Omental fat pad (tissue), 4 donors: Measurements from ENCODE around the gene METTL13. TPM values are rescaled to one million over a fixed set of nuclear protein-coding genes. Genes with fewer than 3 reads are reported as not detected.

Experiments used
- ATAC-seq: fragments of 150-250 bp; one replicate; pipeline ENCODE4 v1.9.1; 2016; ENCODE audit warnings: mild to moderate bottlenecking, moderate library complexity; ENCODE audit not compliant: low FRiP score
- DNase-seq: peaks from one replicate; pipeline ENCODE4 v3.0.0-alpha.2; 2019; ENCODE audit warnings: low spot score
- total RNA-seq, 4 donors: library from RNA; depleted of rRNA; stranded (reverse); fragments of >200 nt; gene quantifications; one replicate each; pipeline ENCODE4 v1.1.0, GENCODE V29; 2016
- TF ChIP-seq, protein P1 (sequence below), 3 donors: fragments of 450-650 bp; IDR thresholded peaks; one replicate each; pipeline ENCODE4 v1.5.1; 2016 to 2017; ENCODE audit warnings: antibody characterized with exemption in 3 of 3, mild to moderate bottlenecking in 3 of 3, moderate library complexity in 2 of 3

Gene METTL13
- total RNA-seq, 4 donors from 2014 or later: 21.3 to 29.2 (median 23.5) TPM

- no peak for DNase-seq
Measured at GRCh38 chr1:171809834-171810233, 28.4 kb downstream of the METTL13 start.

GRCh38 chr1:171811672-171812071, 30.2 kb downstream of the METTL13 start:
- no peak for DNase-seq
- TF ChIP-seq, protein P1, sequence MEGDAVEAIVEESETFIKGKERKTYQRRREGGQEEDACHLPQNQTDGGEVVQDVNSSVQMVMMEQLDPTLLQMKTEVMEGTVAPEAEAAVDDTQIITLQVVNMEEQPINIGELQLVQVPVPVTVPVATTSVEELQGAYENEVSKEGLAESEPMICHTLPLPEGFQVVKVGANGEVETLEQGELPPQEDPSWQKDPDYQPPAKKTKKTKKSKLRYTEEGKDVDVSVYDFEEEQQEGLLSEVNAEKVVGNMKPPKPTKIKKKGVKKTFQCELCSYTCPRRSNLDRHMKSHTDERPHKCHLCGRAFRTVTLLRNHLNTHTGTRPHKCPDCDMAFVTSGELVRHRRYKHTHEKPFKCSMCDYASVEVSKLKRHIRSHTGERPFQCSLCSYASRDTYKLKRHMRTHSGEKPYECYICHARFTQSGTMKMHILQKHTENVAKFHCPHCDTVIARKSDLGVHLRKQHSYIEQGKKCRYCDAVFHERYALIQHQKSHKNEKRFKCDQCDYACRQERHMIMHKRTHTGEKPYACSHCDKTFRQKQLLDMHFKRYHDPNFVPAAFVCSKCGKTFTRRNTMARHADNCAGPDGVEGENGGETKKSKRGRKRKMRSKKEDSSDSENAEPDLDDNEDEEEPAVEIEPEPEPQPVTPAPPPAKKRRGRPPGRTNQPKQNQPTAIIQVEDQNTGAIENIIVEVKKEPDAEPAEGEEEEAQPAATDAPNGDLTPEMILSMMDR (IDR thresholded peaks at IDR 0.05): no peak
- ATAC-seq: no peak

More at GRCh38 chr1:171809834-171810233, 28.4 kb downstream of the METTL13 start:
- TF ChIP-seq, protein P1 (IDR thresholded peaks at IDR 0.05): no peak
- no peak for ATAC-seq

- ATAC-seq (no peak), DNase-seq (no peak)
- TF ChIP-seq, protein P1 (IDR thresholded peaks at IDR 0.05): no peak
Measured at GRCh38 chr1:171814692-171815091, 33.2 kb downstream of the METTL13 start.

GRCh38 chr1:171816300-171816901, 34.9 kb downstream of the METTL13 start:
- ATAC-seq (no peak), DNase-seq (no peak)
- TF ChIP-seq, protein P1 (IDR thresholded peaks at IDR 0.05): no peak

DNA sequence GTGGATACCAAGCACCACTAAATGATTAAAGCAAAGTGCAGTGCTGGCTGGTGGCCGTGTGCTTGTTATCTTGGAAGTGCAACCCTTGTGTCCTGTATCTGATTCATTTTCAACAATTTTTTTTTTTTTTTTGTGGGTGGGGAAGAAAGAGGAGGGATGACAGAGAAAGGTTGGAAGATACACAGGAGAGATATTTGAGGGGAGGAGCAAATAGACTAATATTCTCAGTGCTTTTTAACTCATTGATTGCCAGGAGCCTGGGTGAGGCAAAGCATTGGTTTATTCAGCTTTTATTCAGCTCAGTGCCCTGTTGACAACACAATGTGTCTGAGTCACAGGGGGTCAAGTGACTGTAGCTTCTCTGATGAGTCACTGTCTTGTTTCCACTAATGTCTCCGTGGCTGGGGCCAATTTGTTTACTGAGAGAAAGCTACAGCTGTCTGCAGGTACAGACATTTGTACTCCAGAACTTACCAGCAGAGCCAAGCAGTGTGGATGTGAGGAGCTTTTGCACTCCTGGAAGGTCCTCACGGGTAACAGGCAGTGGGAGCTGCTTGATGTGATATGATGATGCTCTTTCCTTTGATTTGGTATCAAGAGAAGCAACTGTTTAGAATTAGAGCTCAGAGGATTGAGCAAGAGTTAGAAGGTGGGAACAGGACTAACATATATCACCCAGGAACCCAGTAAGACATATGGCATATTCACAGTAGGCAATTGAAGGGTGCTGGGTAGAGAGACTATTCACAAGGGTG, 36.2 kb downstream of the METTL13 start:
- ATAC-seq: peak; percentile 44
- DNase-seq: peak; percentile 24
- TF ChIP-seq, protein P1 (IDR thresholded peaks at IDR 0.05): no peak

- DNase-seq: no peak
- ATAC-seq: no peak
- TF ChIP-seq, protein P1 (IDR thresholded peaks at IDR 0.05): no peak
Measured at GRCh38 chr1:171819946-171820345, 38.5 kb downstream of the METTL13 start.

- no peak for ATAC-seq
- TF ChIP-seq, protein P1 (IDR thresholded peaks at IDR 0.05): no peak
- DNase-seq: no peak
Measured at GRCh38 chr1:171826973-171827372, 45.5 kb downstream of the METTL13 start.
